K562 (cell line): ENCODE data around the gene IFI30. TPM values are rescaled to one million over a fixed set of nuclear protein-coding genes. Genes with fewer than 3 reads are reported as not detected.

Experiments
- ARID2 ChIP-seq: fragments of 450-650 bp; IDR thresholded peaks from 2 replicates; pipeline ENCODE4 v1.6.1; 2017; ENCODE audit warnings: antibody characterized with exemption, mild to moderate bottlenecking
- BACH1 ChIP-seq: fragments of 200-800 bp; sonication (Bioruptor generic); IDR thresholded peaks from 2 replicates; pipeline ENCODE4 v1.6.1; 2016; ENCODE audit warnings: missing genetic modification characterization, missing compliant biosample characterization
- BRF2 ChIP-seq: IDR thresholded peaks from 3 replicates; pipeline ENCODE4 v1.6.1; 2011; ENCODE audit warnings: borderline replicate concordance, mild to moderate bottlenecking; ENCODE audit not compliant: insufficient read length, insufficient read depth
- GMEB1 ChIP-seq: fragments of 250-450 bp; sonication (Bioruptor Pico); IDR thresholded peaks from 2 replicates; pipeline ENCODE4 v1.4.0; 2020; ENCODE audit warnings: mild to moderate bottlenecking
- HNRNPLL ChIP-seq: fragments of 200-400 bp; formaldehyde crosslinking; IDR thresholded peaks from 2 replicates; pipeline ENCODE4 v1.6.1; 2017; ENCODE audit warnings: low read length, low read depth, mild to moderate bottlenecking; ENCODE audit not compliant: poor library complexity, severe bottlenecking
- KAT7 ChIP-seq: sonication (generic); formaldehyde crosslinking; IDR thresholded peaks from 2 replicates; pipeline ENCODE4 v1.8.0; 2022; ENCODE audit warnings: missing genetic modification reagents, mild to moderate bottlenecking, borderline replicate concordance
- MITF ChIP-seq: IDR thresholded peaks from 2 replicates; pipeline ENCODE4 v1.6.1; 2014; ENCODE audit warnings: antibody characterized with exemption
- PRPF4 ChIP-seq: fragments of 200-400 bp; formaldehyde crosslinking; IDR thresholded peaks from one replicate; pipeline ENCODE4 v1.6.1; 2017; ENCODE audit warnings: low read length, low read depth, mild to moderate bottlenecking; ENCODE audit not compliant: insufficient read depth, poor library complexity, severe bottlenecking
- RAD21 ChIP-seq, 2 experiments: fragments of 250-450 bp in 1 of 2; fragments of 450-650 bp in 1 of 2; sonication (Bioruptor Pico) in 1 of 2; formaldehyde crosslinking in 1 of 2; IDR thresholded peaks in 1 of 2; conservative IDR thresholded peaks in 1 of 2; 2 replicates each; pipeline versions ENCODE4 v1.4.0 to v1.8.0; 2020 to 2022; ENCODE audit warnings: mild to moderate bottlenecking in 2 of 2, moderate library complexity in 1 of 2
- RREB1 ChIP-seq: fragments of 250-450 bp; sonication (Bioruptor Pico); IDR thresholded peaks from 2 replicates; pipeline ENCODE4 v1.4.0; 2020
- XRCC4 ChIP-seq: IDR thresholded peaks from one replicate; pipeline ENCODE4 v1.6.1; 2011; ENCODE audit not compliant: insufficient read depth, insufficient read length; ENCODE audit errors: extremely low read depth
- ZBTB2 ChIP-seq: fragments of 450-650 bp; IDR thresholded peaks from 2 replicates; pipeline ENCODE4 v1.6.1; 2016; ENCODE audit warnings: antibody characterized with exemption
- ZKSCAN3 ChIP-seq: fragments of 250-450 bp; sonication (Bioruptor Pico); IDR thresholded peaks from 2 replicates; pipeline ENCODE4 v1.4.0; 2020
- ZNF124 ChIP-seq: sonication (generic); formaldehyde crosslinking; IDR thresholded peaks from 2 replicates; pipeline ENCODE4 v1.8.1; 2022; ENCODE audit warnings: missing genetic modification reagents
- ZNF347 ChIP-seq: fragments of 450-650 bp; formaldehyde crosslinking; IDR thresholded peaks from 2 replicates; pipeline ENCODE4 v1.4.0; 2020; ENCODE audit warnings: low read depth, mild to moderate bottlenecking, moderate library complexity
- polyA plus RNA-seq, 8 experiments: library from polyadenylated mRNA; depleted of rRNA in 4 of 8; stranded (reverse) in 5 of 8; unstranded in 3 of 8; fragments of >200 nt; fragmentation: Nextera tagmentation in 2 of 8; fragmentation: Illumina TruSeq in 1 of 8; extraction: Ambion mirVana in 2 of 8; extraction: Trizol in 1 of 8; gene quantifications; 2 replicates each; pipeline versions ENCODE4 v1.2.1 to v1.2.3, GENCODE V29; 2011 to 2014; ENCODE audit warnings: inconsistent platforms in 1 of 8, missing spikeins in 1 of 8
- total RNA-seq, 7 experiments: library from RNA; depleted of rRNA in 6 of 7; stranded (reverse); fragments of >200 nt in 6 of 7; fragmentation: Illumina TruSeq in 2 of 7; extraction: Trizol in 2 of 7; gene quantifications; 2 replicates each; pipeline versions ENCODE4 v1.2.1 to v1.2.3, GENCODE V29; 2011 to 2021; ENCODE audit warnings: low replicate concordance in 1 of 7

IFI30 gene
- total and polyA plus RNA-seq, 9 of the 15 experiments (the other 6 are each of a cell fraction or from before 2014, with no cell fraction given), result 63.7 to 430 (median 109) TPM

- 0 out of 2 replicates have a peak, but pooled peaks have one; percentile 19 for TF ChIP-seq ARID2
- TF ChIP-seq ZNF124 (CRISPR knock-in tag), result no peak
- no peak for TF ChIP-seq PRPF4
- TF ChIP-seq XRCC4, result no peak
- TF ChIP-seq KAT7 (CRISPR knock-in tag), result 0 out of 2 replicates have a peak, but pooled peaks have one; percentile 52
- peak; percentile 48; the same call in 1 of the 2 replicates for TF ChIP-seq GMEB1 (CRISPR knock-in tag)
- no peak for TF ChIP-seq ZKSCAN3 (CRISPR knock-in tag)
- no peak for TF ChIP-seq ZNF347 (CRISPR knock-in tag)
- TF ChIP-seq BACH1 (tag), result no peak
- TF ChIP-seq MITF, result no peak
- peak; percentile 69 for TF ChIP-seq HNRNPLL
- peak; percentile 92; the same call in 1 of the 2 replicates for TF ChIP-seq ZBTB2
- no peak for TF ChIP-seq BRF2
- TF ChIP-seq RAD21 (CRISPR knock-in tag; conservative IDR thresholded peaks at IDR 0.05 in 1 of 2, IDR thresholded peaks at IDR 0.05 in 1 of 2), result 0 out of 4 replicates have a peak, but pooled peaks have one; percentile 4 to 6
- 0 out of 2 replicates have a peak, but pooled peaks have one; percentile 65 for TF ChIP-seq RREB1
Measured at GRCh38 chr19:18223860-18224524, 50.4 kb downstream of the IFI30 start (continued).
